SK-N-MC (cell line): Measurements from ENCODE around the gene KCNK7.

Experiments used
- EZH2 ChIP-seq: fragments of 200-600 bp; sonication (generic); IDR thresholded peaks from one replicate; pipeline ENCODE4 v1.6.1; 2017; ENCODE audit warnings: antibody characterized with exemption
- FOXP2 ChIP-seq: optimal IDR thresholded peaks from 2 replicates; pipeline ENCODE3; 2011; ENCODE audit warnings: mild to moderate bottlenecking, moderate library complexity; ENCODE audit not compliant: insufficient read depth; ENCODE audit errors: extremely low read length, control extremely low read depth
- POLR2AphosphoS5 ChIP-seq: IDR thresholded peaks from 2 replicates; pipeline ENCODE4 v1.6.1; 2012; ENCODE audit warnings: mild to moderate bottlenecking, low read depth, low read length, borderline replicate concordance

GRCh38 chr11:65634440-65634839 is 38.8 kb upstream of the KCNK7 start:
- TF ChIP-seq EZH2 (no peak), POLR2AphosphoS5 (no peak), FOXP2 (no peak)
